Measurements from ENCODE around the gene ING5.

ING5 gene

GRCh38 chr2:241773511-241774418 lies 71.9 kb downstream of the ING5 start:
- TF ChIP-seq CTCF (IDR thresholded peaks at IDR 0.05), result no peak
- Histone ChIP-seq H3K36me3 (peaks cover 0 to 4% (median 0%) of the 10 kb centered on the region in 3 donors), H3K4me1 (peaks cover 0 to 10% (median 6%) of the 10 kb centered on the region in 4 donors), H3K27ac (no peak overlapping the region), H3K9me3 (no peaks in the 10 kb centered on the region), H3K4me3 (no peak overlapping the region), H3K27me3 (peaks cover 0 to 80% of the 10 kb centered on the region in 2 donors)
- intact Hi-C loops (cut with DNase I; ENCODE audit: low total_unique reads), result no loop called here
- peak in 1 of 2 donors; percentile 59 for DNase-seq

GRCh38 chr2:241774419-241775222 lies 72.8 kb downstream of the ING5 start:
- peaks cover 0 to 80% of the 10 kb centered on the region in 2 donors for H3K27me3 ChIP-seq
- no peaks in the 10 kb centered on the region for H3K9me3 ChIP-seq
- intact Hi-C loops (cut with DNase I; ENCODE audit: low total_unique reads), result no loop called here
- no peak overlapping the region for H3K4me3 ChIP-seq
- no peak for TF ChIP-seq CTCF (IDR thresholded peaks at IDR 0.05)
- H3K4me1 ChIP-seq, result peaks cover 0 to 10% (median 6%) of the 10 kb centered on the region in 4 donors
- peak in 1 of 2 donors; percentile 53 for DNase-seq
- H3K27ac ChIP-seq, result no peak overlapping the region
- H3K36me3 ChIP-seq, result no peaks in the 10 kb centered on the region

GRCh38 chr2:241775223-241776177 lies 73.7 kb downstream of the ING5 start:
- Histone ChIP-seq H3K4me1 (peaks cover 0 to 10% (median 6%) of the 10 kb centered on the region in 4 donors), H3K9me3 (no peaks in the 10 kb centered on the region), H3K27ac (no peak overlapping the region), H3K27me3 (peaks cover 0 to 72% of the 10 kb centered on the region in 2 donors), H3K4me3 (no peak overlapping the region), H3K36me3 (no peaks in the 10 kb centered on the region)
- intact Hi-C loops (cut with DNase I; ENCODE audit: low total_unique reads), result no loop called here
- DNase-seq, result peak; percentile 14 to 59
- no peak for TF ChIP-seq CTCF (IDR thresholded peaks at IDR 0.05)

- Histone ChIP-seq H3K36me3 (no peaks in the 10 kb centered on the region), H3K27ac (no peak within 1 kb of the TSS), H3K4me3 (no peak within 1 kb of the TSS), H3K4me1 (peaks cover 0 to 7% (median 3%) of the 10 kb centered on the region in 4 donors), H3K9me3 (no peaks in the 10 kb centered on the region), H3K27me3 (peaks cover 0 to 62% of the 10 kb centered on the region in 2 donors)
- DNase-seq, result peak in 1 of 2 donors; percentile 49
- no peak for TF ChIP-seq CTCF (IDR thresholded peaks at IDR 0.05)
- intact Hi-C loops (cut with DNase I; ENCODE audit: low total_unique reads), result no loop called here
Measured at GRCh38 chr2:241776336-241777169, 74.7 kb downstream of the ING5 start, which contains the start of gene GAL3ST2. Gene GAL3ST2, plus strand, starts transcription at chr2:241776822. Its CDS starts 134 bp downstream, at chr2:241776956.

Measured in tibial artery (tissue), 4 donors.